ENCODE measurements around the gene LTV1. TPM values are rescaled to one million over a fixed set of nuclear protein-coding genes. Genes with fewer than 3 reads are reported as not detected.

LTV1 gene
- 17.3 and 21.7 TPM in 2 replicates for total RNA-seq

GRCh38 chr6:143842902-143843676 lies at the start of gene LTV1:
TSS of gene LTV1 (plus strand) at chr6:143843338. CDS start at chr6:143843478, 140 bp downstream.

GRCh38 chr6:143864234-143864633 lies 21.1 kb downstream of the LTV1 start, which contains the start of gene ZC2HC1B:
TSS of gene ZC2HC1B (plus strand) at chr6:143864474. CDS start at chr6:143864540, 66 bp downstream.

Small RNA genes lying within 50 kb of the gene (small RNA-seq; reads per million reads assigned to genes)
- gene ZC2HC1B: not detected

Other genes starting within 250 kb of the LTV1 start
- gene PHACTR2, start 165.4 kb upstream of the LTV1 start, total RNA-seq: 243 and 313 TPM in 2 replicates
- gene ZC2HC1B, start 21.1 kb downstream of the LTV1 start, total RNA-seq: not detected in 2 replicates
- 13.1 and 15.4 TPM in 2 replicates for gene PLAGL1, start 164.9 kb downstream of the LTV1 start, total RNA-seq